Endodermal cell (in vitro differentiated cells): Measurements from ENCODE around the gene TUBG2. TPM values are rescaled to one million over a fixed set of nuclear protein-coding genes. Genes with fewer than 3 reads are reported as not detected.

Experiments
- DNase-seq: peaks from one replicate; pipeline ENCODE4 v3.0.0-alpha.2; 2017
- H3K27ac ChIP-seq: 2 replicates; pipeline ENCODE4 v1.5.1; 2013; ENCODE audit warnings: mild to moderate bottlenecking, low read depth, low read length, moderate library complexity
- H3K27me3 ChIP-seq: 2 replicates; pipeline ENCODE4 v1.6.1; 2013; ENCODE audit warnings: mild to moderate bottlenecking, low read length, moderate library complexity; ENCODE audit not compliant: insufficient read depth, control insufficient read depth, poor library complexity, severe bottlenecking
- H3K36me3 ChIP-seq: 2 replicates; pipeline ENCODE4 v1.7.0; 2013; ENCODE audit warnings: mild to moderate bottlenecking, low read length, moderate library complexity; ENCODE audit not compliant: control insufficient read depth, insufficient read depth
- H3K4me1 ChIP-seq: one replicate; pipeline ENCODE4 v1.7.0; 2013; ENCODE audit warnings: low read length; ENCODE audit not compliant: control insufficient read depth, insufficient read depth
- H3K4me3 ChIP-seq: 2 replicates; pipeline ENCODE4 v1.5.1; 2013; ENCODE audit warnings: mild to moderate bottlenecking, low read length, moderate library complexity
- H3K9ac ChIP-seq: 2 replicates; pipeline ENCODE4 v1.6.1; 2013; ENCODE audit warnings: mild to moderate bottlenecking, low read length, moderate library complexity; ENCODE audit not compliant: poor library complexity, severe bottlenecking; ENCODE audit errors: extremely low read depth
- H3K9me3 ChIP-seq: 2 replicates; pipeline ENCODE4 v1.6.1; 2013; ENCODE audit warnings: mild to moderate bottlenecking, low read length, moderate library complexity; ENCODE audit not compliant: control insufficient read depth
- H3K27ac Mint-ChIP-seq: 2 replicates; pipeline ENCODE4 v1.8.0; 2020; ENCODE audit warnings: mixed read lengths
- H3K27me3 Mint-ChIP-seq: 2 replicates; pipeline ENCODE4 v1.8.0; 2021; ENCODE audit warnings: mild to moderate bottlenecking, mixed read lengths; ENCODE audit not compliant: insufficient read depth
- H3K36me3 Mint-ChIP-seq: 2 replicates; pipeline ENCODE4 v1.8.0; 2020; ENCODE audit warnings: low read depth, mixed read lengths
- H3K4me1 Mint-ChIP-seq: 2 replicates; pipeline ENCODE4 v1.8.0; 2020; ENCODE audit warnings: mixed read lengths
- H3K4me3 Mint-ChIP-seq: 2 replicates; pipeline ENCODE4 v1.8.0; 2020; ENCODE audit warnings: mild to moderate bottlenecking, moderate library complexity, mixed read lengths
- H3K9me3 Mint-ChIP-seq: 2 replicates; pipeline ENCODE4 v1.8.0; 2020; ENCODE audit warnings: mild to moderate bottlenecking, mixed read lengths
- CTCF ChIP-seq: fragments of 200-600 bp; sonication (generic); conservative IDR thresholded peaks from 2 replicates; pipeline ENCODE4 v1.5.0; 2021; ENCODE audit warnings: antibody characterized with exemption, mild to moderate bottlenecking
- WGBS, 2 experiments: methylation state at CpG; one replicate each; pipeline versions ENCODE4 v1.1.5 to v1.1.7; 2013; ENCODE audit warnings: missing lambda C conversion rate in 2 of 2, mixed read lengths in 1 of 2; ENCODE audit not compliant: insufficient coverage in 1 of 2, insufficient read length in 1 of 2; 5-methylcytosine and 5-hydroxymethylcytosine counted together
- total RNA-seq, 2 donors: library from RNA; stranded (reverse); fragmentation: NEBNext Ultra II Directional in 1 of 2; extraction: Animal tissue kit (Norgen Biotek cat#: 25700) in 1 of 2; gene quantifications; 2 replicates in 1 of 2; 3 replicates in 1 of 2; pipeline ENCODE4 v1.2.1, GENCODE V29; 2021

The TUBG2 gene
- total RNA-seq, 2 donors from 2014 or later, result 32.4 to 38.0 TPM

DNA sequence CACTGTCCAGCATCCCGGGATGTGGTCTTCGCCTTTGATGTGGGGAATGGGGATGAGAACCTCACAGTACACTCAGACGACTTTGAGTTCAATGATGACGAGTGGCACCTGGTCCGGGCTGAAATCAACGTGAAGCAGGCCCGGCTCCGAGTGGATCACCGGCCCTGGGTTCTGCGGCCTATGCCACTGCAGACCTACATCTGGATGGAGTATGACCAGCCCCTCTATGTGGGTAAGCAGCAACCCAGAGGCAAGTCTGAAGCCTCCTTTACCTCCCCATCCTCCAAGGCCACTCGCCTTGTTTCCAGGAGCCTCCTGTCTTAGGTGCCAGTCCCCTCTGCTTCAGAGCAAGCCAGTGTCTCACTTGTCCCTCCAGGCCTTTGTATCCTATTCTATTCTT lies 33.4 kb downstream of the TUBG2 start:
- H3K4me3 ChIP-seq, result no peak overlapping the region
- no peaks in the 10 kb centered on the region for H3K9me3 ChIP-seq
- peaks cover 14% of the 10 kb centered on the region for H3K36me3 Mint-ChIP-seq
- no peaks in the 10 kb centered on the region for H3K9me3 Mint-ChIP-seq
- no peaks in the 10 kb centered on the region for H3K4me1 Mint-ChIP-seq
- H3K4me3 Mint-ChIP-seq, result no peak overlapping the region
- H3K36me3 ChIP-seq, result peaks cover 11% of the 10 kb centered on the region
- H3K27me3 Mint-ChIP-seq, result peaks cover 2% of the 10 kb centered on the region
- no peak overlapping the region for H3K27ac Mint-ChIP-seq
- no peak overlapping the region for H3K9ac ChIP-seq
- no peak overlapping the region for H3K27ac ChIP-seq
- no peaks in the 10 kb centered on the region for H3K4me1 ChIP-seq
- H3K27me3 ChIP-seq, result no peaks in the 10 kb centered on the region
- no peak for DNase-seq
- no peak for TF ChIP-seq CTCF
- WGBS, 2 experiments, result 92 to 93% methylated on average over 10 to 11 of the region's 11 CpGs

GRCh38 chr17:42694524-42694923 lies 35.4 kb downstream of the TUBG2 start:
- H3K9ac ChIP-seq, result no peak overlapping the region
- Mint-ChIP-seq H3K27ac (no peak overlapping the region), H3K36me3 (peaks cover 12% of the 10 kb centered on the region), H3K27me3 (no peaks in the 10 kb centered on the region), H3K9me3 (no peaks in the 10 kb centered on the region), H3K4me3 (no peak overlapping the region), H3K4me1 (peaks cover 7% of the 10 kb centered on the region)
- whole genome bisulfite sequencing, 2 experiments, result 91% methylated on average over 3 of the region's 3 CpGs; no CpG with 5 or more reads in 1 of the 2 experiments
- no peaks in the 10 kb centered on the region for H3K27me3 ChIP-seq
- no peak overlapping the region for H3K27ac ChIP-seq
- no peak for DNase-seq
- no peaks in the 10 kb centered on the region for H3K9me3 ChIP-seq
- no peak overlapping the region for H3K4me3 ChIP-seq
- no peak for TF ChIP-seq CTCF
- peaks cover 5% of the 10 kb centered on the region for H3K4me1 ChIP-seq
- peaks cover 6% of the 10 kb centered on the region for H3K36me3 ChIP-seq

- H3K4me3 ChIP-seq, result no peak overlapping the region
- peaks cover 5% of the 10 kb centered on the region for H3K4me1 ChIP-seq
- no peak overlapping the region for H3K27ac ChIP-seq
- no peak for TF ChIP-seq CTCF
- H3K27me3 ChIP-seq, result no peaks in the 10 kb centered on the region
- no peak overlapping the region for H3K27ac Mint-ChIP-seq
- H3K27me3 Mint-ChIP-seq, result no peaks in the 10 kb centered on the region
- H3K36me3 ChIP-seq, result peaks cover 3% of the 10 kb centered on the region
- DNase-seq, result no peak
- no peak overlapping the region for H3K4me3 Mint-ChIP-seq
- H3K9me3 ChIP-seq, result no peaks in the 10 kb centered on the region
- H3K9ac ChIP-seq, result no peak overlapping the region
- H3K4me1 Mint-ChIP-seq, result peaks cover 8% of the 10 kb centered on the region
- WGBS, 2 experiments, result 96% methylated on average over 14 to 20 of the region's 20 CpGs
- H3K9me3 Mint-ChIP-seq, result no peaks in the 10 kb centered on the region
- peaks cover 12% of the 10 kb centered on the region for H3K36me3 Mint-ChIP-seq
Measured at GRCh38 chr17:42695500-42695899, 36.4 kb downstream of the TUBG2 start.
